IMR-90 (cell line): ENCODE measurements around the gene DESI1. TPM values are rescaled to one million over a fixed set of nuclear protein-coding genes. Genes with fewer than 3 reads are reported as not detected.

Source experiments
- ATAC-seq: fragments of 200-7000 bp; cut with Tn5 transposase; 2 replicates; pipeline ENCODE4 v1.9.1; 2020; ENCODE audit warnings: low read depth, mild to moderate bottlenecking, moderate library complexity
- BruUV-seq: library from RNA; stranded (reverse); fragments of 400-500 nt; replicated peaks from 2 replicates; lab custom pipeline; 2021; lab: Mats Ljungman, UMichigan
- CTCF ChIA-PET: fragments of 300-600 bp; formaldehyde crosslinking; extraction: SDS; loops from one replicate; lab custom pipeline; 2021; ENCODE audit warnings: antibody characterized with exemption; lab: Yijun Ruan, JAX
- POLR2A ChIA-PET: fragments of 300-600 bp; sonication (Branson Sonifier 250); formaldehyde crosslinking; loops from one replicate; lab custom pipeline; 2022; ENCODE audit warnings: antibody characterized with exemption; ENCODE audit not compliant: unreplicated experiment; lab: Charles Lee
- DNase-seq: peaks from one replicate; pipeline ENCODE4 v3.0.0; 2013
- H2AFZ ChIP-seq: replicated peaks from 2 replicates; pipeline ENCODE3; 2013; ENCODE audit warnings: low read length, mild to moderate bottlenecking; ENCODE audit not compliant: poor library complexity
- H2AK5ac ChIP-seq: 2 replicates; pipeline ENCODE4 v1.6.1; 2013; ENCODE audit warnings: low read depth, low read length, inconsistent platforms
- H2AK9ac ChIP-seq: replicated peaks from 2 replicates; pipeline ENCODE3; 2013; ENCODE audit warnings: mild to moderate bottlenecking, low read depth, low read length, moderate library complexity; ENCODE audit not compliant: poor library complexity
- H2BK120ac ChIP-seq: 2 replicates; pipeline ENCODE4 v1.6.1; 2013; ENCODE audit warnings: low read depth, low read length, inconsistent platforms
- H2BK15ac ChIP-seq: 3 replicates; pipeline ENCODE4 v1.6.1; 2013; ENCODE audit warnings: low read depth, low read length, inconsistent platforms
- H2BK20ac ChIP-seq: 2 replicates; pipeline ENCODE4 v1.6.1; 2013; ENCODE audit warnings: low read depth, mild to moderate bottlenecking, inconsistent platforms, low read length, moderate library complexity
- H2BK5ac ChIP-seq: 2 replicates; pipeline ENCODE4 v1.6.1; 2013; ENCODE audit warnings: mild to moderate bottlenecking, low read depth, low read length, inconsistent platforms; ENCODE audit not compliant: poor library complexity, severe bottlenecking
- H3K14ac ChIP-seq: replicated peaks from 2 replicates; pipeline ENCODE4 v1.6.1; 2013; ENCODE audit warnings: low read depth, low read length, inconsistent platforms
- H3K18ac ChIP-seq: 2 replicates; pipeline ENCODE4 v1.6.1; 2013; ENCODE audit warnings: low read depth, low read length, control low read depth
- H3K23ac ChIP-seq: 2 replicates; pipeline ENCODE4 v1.6.1; 2013; ENCODE audit warnings: low read depth, low read length, inconsistent platforms
- H3K27ac ChIP-seq: 2 replicates; pipeline ENCODE4 v1.5.1; 2013; ENCODE audit warnings: mild to moderate bottlenecking, control low read depth, low read length; ENCODE audit not compliant: insufficient read depth
- H3K27me3 ChIP-seq: 2 replicates; pipeline ENCODE4 v1.6.1; 2013; ENCODE audit warnings: low read length; ENCODE audit not compliant: control insufficient read depth, insufficient read depth
- H3K36me3 ChIP-seq: 2 replicates; pipeline ENCODE4 v1.6.1; 2013; ENCODE audit warnings: low read length, mixed read lengths; ENCODE audit not compliant: control insufficient read depth, insufficient read depth
- H3K4ac ChIP-seq: 2 replicates; pipeline ENCODE4 v1.6.1; 2013; ENCODE audit warnings: low read depth, low read length, inconsistent platforms
- H3K4me1 ChIP-seq: 2 replicates; pipeline ENCODE4 v1.6.1; 2013; ENCODE audit warnings: low read length, mixed read lengths; ENCODE audit not compliant: control insufficient read depth, insufficient read depth
- H3K4me2 ChIP-seq: 2 replicates; pipeline ENCODE4 v1.6.1; 2013; ENCODE audit warnings: low read depth, mild to moderate bottlenecking, control low read depth, low read length, moderate library complexity
- H3K4me3 ChIP-seq: 2 replicates; pipeline ENCODE4 v1.5.1; 2013; ENCODE audit warnings: low read depth, mild to moderate bottlenecking, control low read depth, low read length, moderate library complexity; ENCODE audit not compliant: insufficient read depth
- H3K56ac ChIP-seq: 2 replicates; pipeline ENCODE4 v1.6.1; 2013; ENCODE audit warnings: low read length, inconsistent platforms; ENCODE audit not compliant: insufficient read depth; ENCODE audit errors: extremely low read depth
- H3K79me1 ChIP-seq, 2 experiments: 2 replicates each; pipeline ENCODE4 v1.6.1; 2013; ENCODE audit warnings: low read length in 2 of 2, inconsistent platforms in 1 of 2, low read depth in 1 of 2
- H3K9ac ChIP-seq: 2 replicates; pipeline ENCODE4 v1.6.1; 2013; ENCODE audit warnings: low read depth, low read length, control low read depth
- H3K9me1 ChIP-seq: 2 replicates; pipeline ENCODE4 v1.6.1; 2013; ENCODE audit warnings: low read length, inconsistent platforms; ENCODE audit not compliant: insufficient read depth
- H3K9me3 ChIP-seq: 2 replicates; pipeline ENCODE4 v1.6.1; 2013; ENCODE audit warnings: low read length; ENCODE audit not compliant: control insufficient read depth, insufficient read depth
- H4K20me1 ChIP-seq: 2 replicates; pipeline ENCODE4 v1.6.1; 2013; ENCODE audit warnings: low read length, inconsistent platforms; ENCODE audit not compliant: insufficient read depth
- H4K5ac ChIP-seq: 2 replicates; pipeline ENCODE4 v1.6.1; 2013; ENCODE audit warnings: mild to moderate bottlenecking, low read depth, low read length, control low read depth
- H4K8ac ChIP-seq, 2 experiments: 2 replicates each; pipeline ENCODE4 v1.6.1; 2013; ENCODE audit warnings: low read depth in 2 of 2, low read length in 2 of 2, control low read depth in 1 of 2, inconsistent platforms in 1 of 2
- H4K91ac ChIP-seq: 2 replicates; pipeline ENCODE4 v1.6.1; 2013; ENCODE audit warnings: low read depth, low read length, inconsistent platforms; ENCODE audit not compliant: insufficient read depth
- CEBPB ChIP-seq: IDR thresholded peaks from 2 replicates; pipeline ENCODE4 v1.6.1; 2012; ENCODE audit warnings: low read depth, low read length, improper control_type of control experiment
- CHD1 ChIP-seq: IDR thresholded peaks from 2 replicates; pipeline ENCODE4 v1.6.1; 2012; ENCODE audit warnings: low read depth, low read length, improper control_type of control experiment
- CTCF ChIP-seq: conservative IDR thresholded peaks from 2 replicates; pipeline ENCODE4 v1.5.1; 2012; ENCODE audit warnings: mild to moderate bottlenecking, low read depth, low read length, improper control_type of control experiment
- FOS ChIP-seq: fragments of 150-350 bp; IDR thresholded peaks from 2 replicates; pipeline ENCODE4 v1.6.1; 2016; ENCODE audit warnings: low read depth, low read length
- MXI1 ChIP-seq: IDR thresholded peaks from 2 replicates; pipeline ENCODE4 v1.6.1; 2012; ENCODE audit warnings: low read depth, mild to moderate bottlenecking, low read length, moderate library complexity, borderline replicate concordance
- POLR2A ChIP-seq: IDR thresholded peaks from 2 replicates; pipeline ENCODE4 v1.6.1; 2012; ENCODE audit warnings: mild to moderate bottlenecking, low read depth, low read length
- RFX5 ChIP-seq: IDR thresholded peaks from 2 replicates; pipeline ENCODE4 v1.8.0; 2012; ENCODE audit warnings: low read depth, mild to moderate bottlenecking, low read length, moderate library complexity
- SMC3 ChIP-seq: fragments of 150-350 bp; IDR thresholded peaks from 2 replicates; pipeline ENCODE4 v1.6.1; 2016; ENCODE audit warnings: low read depth, mild to moderate bottlenecking, antibody characterized with exemption, low read length, moderate library complexity
- WGBS, 2 experiments: methylation state at CpG; one replicate each; pipeline versions ENCODE4 v1.1.5 to v1.1.7; 2013; ENCODE audit warnings: missing lambda C conversion rate in 2 of 2; ENCODE audit not compliant: insufficient read length in 1 of 2; ENCODE audit errors: extremely low coverage in 2 of 2; 5-methylcytosine and 5-hydroxymethylcytosine counted together
- dilution Hi-C: fragments of 300-500 bp; cut with HindIII; formaldehyde crosslinking; loops from one replicate; pipeline ENCODE4 v1.14.3; 2018; ENCODE audit warnings: low sequenced_read_pairs; ENCODE audit not compliant: unreplicated experiment
- in situ Hi-C: fragments of 300-500 bp; cut with MboI; formaldehyde crosslinking; loops from 3 replicates; pipeline ENCODE4 v1.14.3; 2019; ENCODE audit warnings: low sequenced_read_pairs, inconsistent platforms, mixed read lengths
- intact Hi-C: fragments of 100-400 bp; cut with micrococcal nuclease; formaldehyde crosslinking; loops from 2 replicates; pipeline ENCODE4 v1.10.0; 2022
- polyA plus RNA-seq, 3 experiments: library from polyadenylated mRNA; depleted of rRNA; stranded (reverse); fragments of >200 nt; gene quantifications; 2 replicates each; pipeline ENCODE4 v1.2.3, GENCODE V29; 2012; ENCODE audit warnings: low replicate concordance in 1 of 3
- total RNA-seq: library from RNA; depleted of rRNA; stranded (reverse); fragments of >200 nt; gene quantifications from 2 replicates; pipeline ENCODE4 v1.2.3, GENCODE V29; 2012
- TF ChIP-seq, protein P1 (sequence below): fragments of 150-350 bp; IDR thresholded peaks from 2 replicates; pipeline ENCODE4 v1.6.1; 2016; ENCODE audit warnings: low read depth, mild to moderate bottlenecking, low read length, moderate library complexity, borderline replicate concordance

Gene DESI1
- total and polyA plus RNA-seq, 2 of the 4 experiments (the other 2 are of a cell fraction): 14.5 to 24.9 TPM

- peak overlapping the region; percentile 81 for H3K14ac ChIP-seq
- H3K56ac ChIP-seq: peak overlapping the region; percentile 61
- ChIA-PET CTCF (no interaction called here), POLR2A (no interaction called here)
- H3K18ac ChIP-seq: no peak overlapping the region; the same call in 1 of the 2 replicates
- ATAC-seq (no peak), DNase-seq (no peak)
- H4K20me1 ChIP-seq: peaks cover 14% of the 10 kb centered on the region
- no peak overlapping the region for H2BK20ac ChIP-seq
- peak overlapping the region; percentile 98 for H2AFZ ChIP-seq
- H3K36me3 ChIP-seq: peaks cover 17% of the 10 kb centered on the region
- BruUV-seq: no TSS peak
- peak overlapping the region; percentile 13 for H3K23ac ChIP-seq
- 0 out of 2 replicates have a peak, but pooled peaks cover 2% of the 10 kb centered on the region for H3K9me1 ChIP-seq
- H3K9ac ChIP-seq: peak overlapping the region; percentile 93
- H3K4me3 ChIP-seq: peak overlapping the region; percentile 76
- peak overlapping the region; percentile 99 for H2AK9ac ChIP-seq
- H2BK15ac ChIP-seq: no peak overlapping the region
- no peaks in the 10 kb centered on the region for H3K9me3 ChIP-seq
- TF ChIP-seq SMC3 (no peak), CTCF (no peak), CEBPB (no peak), MXI1 (no peak), FOS (no peak), RFX5 (no peak), POLR2A (no peak), CHD1 (no peak)
- TF ChIP-seq, protein P1, sequence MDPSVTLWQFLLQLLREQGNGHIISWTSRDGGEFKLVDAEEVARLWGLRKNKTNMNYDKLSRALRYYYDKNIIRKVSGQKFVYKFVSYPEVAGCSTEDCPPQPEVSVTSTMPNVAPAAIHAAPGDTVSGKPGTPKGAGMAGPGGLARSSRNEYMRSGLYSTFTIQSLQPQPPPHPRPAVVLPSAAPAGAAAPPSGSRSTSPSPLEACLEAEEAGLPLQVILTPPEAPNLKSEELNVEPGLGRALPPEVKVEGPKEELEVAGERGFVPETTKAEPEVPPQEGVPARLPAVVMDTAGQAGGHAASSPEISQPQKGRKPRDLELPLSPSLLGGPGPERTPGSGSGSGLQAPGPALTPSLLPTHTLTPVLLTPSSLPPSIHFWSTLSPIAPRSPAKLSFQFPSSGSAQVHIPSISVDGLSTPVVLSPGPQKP: no peak
- H3K4ac ChIP-seq: peak overlapping the region; percentile 70
- in situ Hi-C loops: no loop called here
- H2BK5ac ChIP-seq: peak overlapping the region; percentile 25
- peak overlapping the region; percentile 94 for H3K27ac ChIP-seq
- dilution Hi-C loops: no loop called here
- intact Hi-C loops: loop anchor here (2.0 kb wide), 1 partner anchor 77 kb away; the partner anchor contains the start of gene POLR3H
- peaks cover 15 to 58% of the 10 kb centered on the region in 2 experiments for H3K79me1 ChIP-seq
- 0 out of 2 replicates have a peak overlapping the region, but pooled peaks have one; percentile 23 for H2BK120ac ChIP-seq
- H2AK5ac ChIP-seq: peak overlapping the region; percentile 93
- peak overlapping the region; percentile 61; the same call in 1 of the 2 replicates for H4K91ac ChIP-seq
- H3K27me3 ChIP-seq: no peaks in the 10 kb centered on the region
- H3K4me2 ChIP-seq: peak overlapping the region; percentile 91
- peak overlapping the region; percentile 73 to 98 for H4K8ac ChIP-seq
- H3K4me1 ChIP-seq: peaks cover 2% of the 10 kb centered on the region; the same call in 1 of the 2 replicates
- 0% methylated on average over 2 of the region's 8 CpGs; no CpG with 5 or more reads in 1 of the 2 experiments for WGBS, 2 experiments
- no peak overlapping the region; the same call in 1 of the 2 replicates for H4K5ac ChIP-seq
Measured at GRCh38 chr22:41621911-41622179, 1.0 kb upstream of the DESI1 start.
